H9 (cell line): ENCODE measurements around the gene TM4SF1. TPM values are rescaled to one million over a fixed set of nuclear protein-coding genes. Genes with fewer than 3 reads are reported as not detected.

ENCODE experiments used
- DNase-seq: peaks from one replicate; pipeline ENCODE4 v3.0.0-alpha.2; 2017
- H2AFZ ChIP-seq: one replicate; pipeline ENCODE4 v1.6.1; 2013; ENCODE audit warnings: mild to moderate bottlenecking, low read length, control low read depth, moderate library complexity
- H2AK5ac ChIP-seq: 2 replicates; pipeline ENCODE4 v1.6.1; 2013; ENCODE audit warnings: low read length, control low read depth, mixed read lengths; ENCODE audit not compliant: insufficient read length
- H2BK120ac ChIP-seq: one replicate; pipeline ENCODE4 v1.6.1; 2013; ENCODE audit warnings: low read depth, mild to moderate bottlenecking, low read length, control low read depth, inconsistent platforms; ENCODE audit not compliant: poor library complexity, severe bottlenecking
- H2BK12ac ChIP-seq: 2 replicates; pipeline ENCODE4 v1.6.1; 2013; ENCODE audit warnings: low read length, control low read depth, mixed read lengths, low read depth; ENCODE audit not compliant: insufficient read length
- H2BK15ac ChIP-seq: 2 replicates; pipeline ENCODE4 v1.6.1; 2013; ENCODE audit warnings: low read depth, low read length, control low read depth
- H2BK20ac ChIP-seq: one replicate; pipeline ENCODE4 v1.6.1; 2013; ENCODE audit warnings: low read depth, mild to moderate bottlenecking, low read length, control low read depth, inconsistent platforms; ENCODE audit not compliant: poor library complexity, severe bottlenecking
- H2BK5ac ChIP-seq: 2 replicates; pipeline ENCODE4 v1.6.1; 2013; ENCODE audit warnings: low read length, control low read depth, mixed read lengths; ENCODE audit not compliant: insufficient read length
- H3K14ac ChIP-seq: 2 replicates; pipeline ENCODE4 v1.6.1; 2013; ENCODE audit warnings: low read length, control low read depth; ENCODE audit not compliant: insufficient read depth
- H3K18ac ChIP-seq: 2 replicates; pipeline ENCODE4 v1.6.1; 2013; ENCODE audit warnings: low read depth, mild to moderate bottlenecking, mixed read lengths, low read length, control low read depth; ENCODE audit not compliant: insufficient read length
- H3K23ac ChIP-seq: 2 replicates; pipeline ENCODE4 v1.6.1; 2013; ENCODE audit warnings: low read length, control low read depth, mixed read lengths, low read depth; ENCODE audit not compliant: insufficient read length
- H3K23me2 ChIP-seq: 2 replicates; pipeline ENCODE4 v1.6.1; 2013; ENCODE audit warnings: low read depth, mild to moderate bottlenecking, mixed read lengths, low read length, control low read depth; ENCODE audit not compliant: insufficient read length, poor library complexity, severe bottlenecking
- H3K27ac ChIP-seq: 2 replicates; pipeline ENCODE4 v1.5.1; 2013; ENCODE audit warnings: low read length, control low read depth, mixed read lengths, low read depth; ENCODE audit not compliant: insufficient read length
- H3K27me3 ChIP-seq: 2 replicates; pipeline ENCODE4 v1.6.1; 2013; ENCODE audit warnings: low read length, control low read depth, inconsistent platforms; ENCODE audit not compliant: insufficient read depth
- H3K4ac ChIP-seq: 2 replicates; pipeline ENCODE4 v1.6.1; 2013; ENCODE audit warnings: low read depth, mild to moderate bottlenecking, control low read depth, inconsistent platforms, low read length, moderate library complexity
- H3K4me1 ChIP-seq: 2 replicates; pipeline ENCODE4 v1.6.1; 2013; ENCODE audit warnings: low read length, control low read depth, inconsistent platforms; ENCODE audit not compliant: insufficient read depth
- H3K4me2 ChIP-seq: 2 replicates; pipeline ENCODE4 v1.6.1; 2013; ENCODE audit warnings: low read length, control low read depth, mixed read lengths; ENCODE audit not compliant: insufficient read length, insufficient read depth
- H3K56ac ChIP-seq: 2 replicates; pipeline ENCODE4 v1.6.1; 2013; ENCODE audit warnings: low read depth, mild to moderate bottlenecking, mixed read lengths, low read length, control low read depth; ENCODE audit not compliant: insufficient read length
- H3K79me1 ChIP-seq: 2 replicates; pipeline ENCODE4 v1.6.1; 2013; ENCODE audit warnings: low read depth, mild to moderate bottlenecking, moderate library complexity, low read length, control low read depth, inconsistent platforms; ENCODE audit not compliant: insufficient read depth, poor library complexity, severe bottlenecking
- H3K79me2 ChIP-seq: 2 replicates; pipeline ENCODE4 v1.6.1; 2013; ENCODE audit warnings: low read length, control low read depth, inconsistent platforms; ENCODE audit not compliant: insufficient read depth
- H3K9ac ChIP-seq: 2 replicates; pipeline ENCODE4 v1.6.1; 2013; ENCODE audit warnings: low read length, control low read depth, mixed read lengths; ENCODE audit not compliant: insufficient read length; ENCODE audit errors: extremely low read depth
- H3K9me3 ChIP-seq: one replicate; pipeline ENCODE4 v1.6.1; 2013; ENCODE audit warnings: low read depth, low read length, inconsistent platforms; ENCODE audit not compliant: control insufficient read depth
- H3T11ph ChIP-seq: one replicate; pipeline ENCODE4 v1.6.1; 2013; ENCODE audit warnings: mild to moderate bottlenecking, low read length, control low read depth, inconsistent platforms
- H4K20me1 ChIP-seq: one replicate; pipeline ENCODE4 v1.6.1; 2013; ENCODE audit not compliant: control insufficient read depth, insufficient read length, insufficient read depth
- H4K5ac ChIP-seq: 2 replicates; pipeline ENCODE4 v1.6.1; 2013; ENCODE audit warnings: low read depth, mild to moderate bottlenecking, mixed read lengths, low read length, control low read depth; ENCODE audit not compliant: insufficient read length
- H4K8ac ChIP-seq: replicated peaks from 2 replicates; pipeline ENCODE4 v1.6.1; 2013; ENCODE audit warnings: low read length, control low read depth, mixed read lengths, low read depth; ENCODE audit not compliant: insufficient read length
- H4K91ac ChIP-seq: 2 replicates; pipeline ENCODE4 v1.6.1; 2013; ENCODE audit warnings: low read depth, mild to moderate bottlenecking, moderate library complexity, mixed read lengths, low read length, control low read depth; ENCODE audit not compliant: insufficient read length
- H3K27ac Mint-ChIP-seq, 3 experiments: 2 replicates in 2 of 3; 3 replicates in 1 of 3; pipeline ENCODE4 v1.8.0; 2020 to 2021; ENCODE audit warnings: mixed read lengths in 3 of 3, mild to moderate bottlenecking in 1 of 3, moderate library complexity in 1 of 3
- H3K27me3 Mint-ChIP-seq: 2 replicates; pipeline ENCODE4 v1.8.0; 2021; ENCODE audit warnings: low read depth, mild to moderate bottlenecking, moderate library complexity, mixed read lengths
- H3K36me3 Mint-ChIP-seq, 3 experiments: 2 replicates in 2 of 3; 3 replicates in 1 of 3; pipeline ENCODE4 v1.8.0; 2020 to 2021; ENCODE audit warnings: low read depth in 3 of 3, mixed read lengths in 3 of 3; ENCODE audit not compliant: insufficient read depth in 1 of 3
- H3K4me1 Mint-ChIP-seq, 2 experiments: 2 replicates each; pipeline ENCODE4 v1.8.0; 2020; ENCODE audit warnings: mixed read lengths in 2 of 2
- H3K4me3 Mint-ChIP-seq, 2 experiments: 2 replicates in 1 of 2; 3 replicates in 1 of 2; pipeline ENCODE4 v1.8.0; 2020 to 2021; ENCODE audit warnings: mild to moderate bottlenecking in 2 of 2, mixed read lengths in 2 of 2, moderate library complexity in 1 of 2
- H3K9me3 Mint-ChIP-seq, 2 experiments: 2 replicates in 1 of 2; 3 replicates in 1 of 2; pipeline ENCODE4 v1.8.0; 2020; ENCODE audit warnings: mild to moderate bottlenecking in 2 of 2, mixed read lengths in 2 of 2, moderate library complexity in 1 of 2
- CTCF ChIP-seq: fragments of 200-600 bp; sonication (generic); conservative IDR thresholded peaks from 3 replicates; pipeline ENCODE4 v1.8.0; 2021; ENCODE audit warnings: antibody characterized with exemption, mild to moderate bottlenecking
- WGBS: extraction: QIAGEN DNeasy Blood & Tissue Kit; methylation state at CpG from one replicate; pipeline ENCODE4 v1.1.7; 2013; ENCODE audit warnings: missing lambda C conversion rate, low lambda C conversion rate, mixed read lengths; ENCODE audit not compliant: insufficient read length; ENCODE audit errors: extremely low coverage; 5-methylcytosine and 5-hydroxymethylcytosine counted together
- long read RNA-seq: library from polyadenylated mRNA; unstranded; transcript quantifications from one replicate; pipeline ENCODE4 v2.0.0, GENCODE V29; 2020
- total RNA-seq: library from RNA; stranded (reverse); gene quantifications from 2 replicates; pipeline ENCODE4 v1.2.1, GENCODE V29; 2021

TM4SF1 gene, protein sequence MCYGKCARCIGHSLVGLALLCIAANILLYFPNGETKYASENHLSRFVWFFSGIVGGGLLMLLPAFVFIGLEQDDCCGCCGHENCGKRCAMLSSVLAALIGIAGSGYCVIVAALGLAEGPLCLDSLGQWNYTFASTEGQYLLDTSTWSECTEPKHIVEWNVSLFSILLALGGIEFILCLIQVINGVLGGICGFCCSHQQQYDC
- 1.2 and 2.2 TPM in 2 replicates for total RNA-seq
- long read RNA-seq, transcript TM4SF1-201 (5 exons, 1,771 nt) = major isoform, 11 of 11 reads
- long read RNA-seq, partial matches to known transcripts = 0 of 11 reads
- long read RNA-seq, other reads (novel, unspliced or antisense) = 0 of 11 reads

GRCh38 chr3:149377408-149378364 lies at the start of gene TM4SF1:
TSS of gene TM4SF1 (minus strand) at chr3:149377649. CDS start at chr3:149377547, 102 bp downstream.
- Histone ChIP-seq H2AK5ac (no peak within 1 kb of the TSS), H2BK20ac (peak within 1 kb of the TSS; percentile 26), H3K27ac (no peak within 1 kb of the TSS), H3K27me3 (no peaks in the 10 kb centered on the region), H4K91ac (no peak within 1 kb of the TSS), H3K9ac (no peak within 1 kb of the TSS), H3K79me2 (no peaks in the 10 kb centered on the region), H3K56ac (no peak within 1 kb of the TSS), H4K20me1 (no peaks in the 10 kb centered on the region), H4K8ac (no peak within 1 kb of the TSS), H2BK5ac (no peak within 1 kb of the TSS), H3K23me2 (no peaks in the 10 kb centered on the region), H2BK120ac (no peak within 1 kb of the TSS), H4K5ac (no peak within 1 kb of the TSS), H2BK12ac (no peak within 1 kb of the TSS), H3K18ac (no peak within 1 kb of the TSS), H3K79me1 (no peaks in the 10 kb centered on the region), H2BK15ac (no peak within 1 kb of the TSS), H3K4me1 (no peaks in the 10 kb centered on the region; the same call in 1 of the 2 replicates), H3K9me3 (no peaks in the 10 kb centered on the region), H3T11ph (no peak within 1 kb of the TSS), H3K4ac (no peak within 1 kb of the TSS), H3K4me2 (no peak within 1 kb of the TSS), H3K23ac (no peak within 1 kb of the TSS), H3K14ac (no peak within 1 kb of the TSS), H2AFZ (no peak within 1 kb of the TSS)
- TF ChIP-seq CTCF = no peak
- no CpG with 5 or more reads among the region's 15 CpGs for WGBS
- no peaks in the 10 kb centered on the region; the same call in 1 of the 2 replicates for H3K27me3 Mint-ChIP-seq
- H3K9me3 Mint-ChIP-seq = peaks cover 22 to 25% of the 10 kb centered on the region in 2 experiments
- DNase-seq = peak; percentile 42
- no peak within 1 kb of the TSS for H3K4me3 Mint-ChIP-seq
- peaks cover 27 to 31% of the 10 kb centered on the region in 2 experiments for H3K4me1 Mint-ChIP-seq
- H3K36me3 Mint-ChIP-seq = peaks cover 8 to 23% (median 14%) of the 10 kb centered on the region in 3 experiments
- H3K27ac Mint-ChIP-seq = peak within 1 kb of the TSS in 2 of 3 experiments; percentile 26 to 85; a peak in 4 of 7 replicates
